IgD-negative memory B cell (primary cell): ENCODE measurements around the gene RASSF4. TPM values are rescaled to one million over a fixed set of nuclear protein-coding genes. Genes with fewer than 3 reads are reported as not detected.

Source experiments
- H3K27ac Mint-ChIP-seq, 3 donors: one replicate each; pipeline ENCODE4 v1.8.0; 2020 to 2022; ENCODE audit warnings: mild to moderate bottlenecking in 3 of 3, mixed read lengths in 3 of 3, moderate library complexity in 1 of 3
- H3K27me3 Mint-ChIP-seq: one replicate; pipeline ENCODE4 v1.8.0; 2021; ENCODE audit warnings: mixed read lengths
- H3K36me3 Mint-ChIP-seq: one replicate; pipeline ENCODE4 v1.8.0; 2020; ENCODE audit warnings: mild to moderate bottlenecking, mixed read lengths
- H3K4me1 Mint-ChIP-seq, 3 donors: one replicate each; pipeline ENCODE4 v1.8.0; 2020 to 2022; ENCODE audit warnings: mixed read lengths in 3 of 3, mild to moderate bottlenecking in 1 of 3
- H3K4me3 Mint-ChIP-seq, 4 donors: one replicate each; pipeline ENCODE4 v1.8.0; 2020 to 2022; ENCODE audit warnings: mild to moderate bottlenecking in 4 of 4, mixed read lengths in 4 of 4, moderate library complexity in 3 of 4
- H3K9me3 Mint-ChIP-seq, 3 donors: one replicate each; pipeline ENCODE4 v1.8.0; 2020 to 2021; ENCODE audit warnings: mixed read lengths in 3 of 3, mild to moderate bottlenecking in 1 of 3
- polyA plus RNA-seq: library from polyadenylated mRNA; unstranded; fragments of 300-500 nt; fragmentation: Illumina TruSeq; gene quantifications from one replicate; pipeline ENCODE4 v1.2.3, GENCODE V29; 2021

Gene RASSF4, protein sequence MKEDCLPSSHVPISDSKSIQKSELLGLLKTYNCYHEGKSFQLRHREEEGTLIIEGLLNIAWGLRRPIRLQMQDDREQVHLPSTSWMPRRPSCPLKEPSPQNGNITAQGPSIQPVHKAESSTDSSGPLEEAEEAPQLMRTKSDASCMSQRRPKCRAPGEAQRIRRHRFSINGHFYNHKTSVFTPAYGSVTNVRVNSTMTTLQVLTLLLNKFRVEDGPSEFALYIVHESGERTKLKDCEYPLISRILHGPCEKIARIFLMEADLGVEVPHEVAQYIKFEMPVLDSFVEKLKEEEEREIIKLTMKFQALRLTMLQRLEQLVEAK
- polyA plus RNA-seq, result 0.69 TPM

DNA sequence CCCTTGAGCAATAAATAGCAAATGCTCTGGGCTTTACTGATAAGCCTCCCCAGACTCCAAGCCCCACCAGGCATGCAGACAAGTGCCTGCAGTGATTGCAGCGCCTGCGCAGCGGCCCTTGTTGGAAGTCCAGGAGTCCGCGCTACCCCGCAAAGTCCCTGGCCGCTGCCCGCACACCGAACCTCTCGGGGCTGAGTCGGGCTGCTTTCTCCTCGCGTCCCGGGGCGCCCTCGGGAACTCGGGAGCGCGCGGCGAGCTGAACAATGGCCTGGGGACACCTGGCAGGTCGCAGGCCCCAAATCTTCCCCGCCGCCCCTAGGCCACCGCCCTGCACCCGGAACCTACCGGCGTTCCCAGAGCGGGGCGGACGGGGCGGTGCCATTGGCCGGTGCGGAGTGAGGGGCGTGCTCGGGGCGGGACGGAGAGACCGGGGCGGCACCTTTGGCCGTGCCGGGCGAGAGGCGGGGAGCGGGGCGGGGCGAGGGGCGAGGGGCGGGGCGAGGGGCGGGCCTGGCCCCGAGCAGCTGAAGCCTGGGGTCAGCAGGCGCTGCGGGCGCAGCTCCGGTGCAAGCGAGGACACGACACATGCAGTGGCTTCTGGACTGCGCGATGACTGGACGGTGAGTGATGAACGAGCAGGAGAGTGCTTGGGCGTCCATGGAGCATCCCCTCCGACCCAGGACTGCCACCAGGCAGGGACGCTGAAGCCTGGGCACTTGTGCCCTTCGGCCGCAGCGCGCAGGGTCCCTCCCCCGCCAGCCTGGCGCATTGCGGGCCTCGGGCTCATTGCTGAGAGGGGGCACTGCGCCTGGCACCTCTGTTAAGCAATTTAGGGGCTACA lies at the start of gene RASSF4:
Gene RASSF4, plus strand, starts transcription at position 556 of the 841 bp plus-strand sequence. CDS start 10,401 bp downstream, outside the sequence.
- H3K27ac Mint-ChIP-seq, result peak within 1 kb of the TSS; percentile 75 to 89 (median 76)
- H3K4me3 Mint-ChIP-seq, result peak within 1 kb of the TSS; percentile 87 to 97 (median 93)
- H3K4me1 Mint-ChIP-seq, result peaks cover 29 to 37% (median 30%) of the 10 kb centered on the region in 3 donors
- H3K27me3 Mint-ChIP-seq, result no peaks in the 10 kb centered on the region
- no peaks in the 10 kb centered on the region for H3K9me3 Mint-ChIP-seq
- peaks cover 6% of the 10 kb centered on the region for H3K36me3 Mint-ChIP-seq

DNA sequence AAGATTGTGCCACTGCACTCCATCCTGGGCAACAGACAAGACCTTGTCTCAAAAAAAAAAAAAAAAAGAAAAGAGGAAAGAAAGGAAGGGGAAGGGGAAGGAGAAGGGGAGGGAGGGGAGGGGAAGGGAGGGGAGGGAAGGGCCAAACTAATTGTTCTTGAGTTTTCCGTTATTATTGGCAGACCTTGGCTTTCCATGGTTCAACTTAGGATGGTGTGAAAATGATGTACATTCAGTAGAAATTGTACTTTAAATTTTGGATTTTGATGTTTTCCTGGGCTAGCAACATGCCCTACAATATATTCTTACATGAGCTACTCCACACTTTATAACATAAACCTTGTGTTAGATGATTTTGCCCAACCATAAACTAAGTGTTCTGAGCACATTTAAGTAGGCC lies 49.7 kb upstream of the RASSF4 start:
- Mint-ChIP-seq H3K36me3 (no peaks in the 10 kb centered on the region), H3K9me3 (no peaks in the 10 kb centered on the region), H3K27me3 (peaks cover 11% of the 10 kb centered on the region), H3K4me1 (peaks cover 0 to 7% (median 3%) of the 10 kb centered on the region in 3 donors), H3K4me3 (no peak overlapping the region), H3K27ac (no peak overlapping the region)

DNA sequence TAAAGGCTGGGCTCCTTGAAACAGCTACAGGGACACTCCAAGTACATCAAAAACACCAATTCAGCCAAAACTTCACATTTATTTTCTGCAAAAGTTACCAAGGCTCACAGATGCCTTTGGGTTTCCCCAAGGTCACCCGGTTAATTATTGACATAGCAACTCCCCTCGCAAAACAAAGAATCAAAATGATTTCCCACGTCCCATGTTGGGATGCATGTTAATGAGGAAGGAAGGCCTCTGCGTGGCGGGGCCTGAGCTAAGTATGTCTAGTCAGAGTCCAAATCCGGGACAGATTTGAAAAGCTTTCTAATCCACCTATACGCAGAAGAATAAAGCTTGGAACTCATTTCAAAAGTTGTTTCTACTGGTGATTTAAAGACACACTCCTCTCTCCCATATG lies 49.0 kb upstream of the RASSF4 start:
- Mint-ChIP-seq H3K36me3 (no peaks in the 10 kb centered on the region), H3K4me1 (peaks cover 0 to 7% (median 3%) of the 10 kb centered on the region in 3 donors), H3K9me3 (no peaks in the 10 kb centered on the region), H3K4me3 (no peak overlapping the region), H3K27me3 (peaks cover 11% of the 10 kb centered on the region), H3K27ac (no peak overlapping the region)

DNA sequence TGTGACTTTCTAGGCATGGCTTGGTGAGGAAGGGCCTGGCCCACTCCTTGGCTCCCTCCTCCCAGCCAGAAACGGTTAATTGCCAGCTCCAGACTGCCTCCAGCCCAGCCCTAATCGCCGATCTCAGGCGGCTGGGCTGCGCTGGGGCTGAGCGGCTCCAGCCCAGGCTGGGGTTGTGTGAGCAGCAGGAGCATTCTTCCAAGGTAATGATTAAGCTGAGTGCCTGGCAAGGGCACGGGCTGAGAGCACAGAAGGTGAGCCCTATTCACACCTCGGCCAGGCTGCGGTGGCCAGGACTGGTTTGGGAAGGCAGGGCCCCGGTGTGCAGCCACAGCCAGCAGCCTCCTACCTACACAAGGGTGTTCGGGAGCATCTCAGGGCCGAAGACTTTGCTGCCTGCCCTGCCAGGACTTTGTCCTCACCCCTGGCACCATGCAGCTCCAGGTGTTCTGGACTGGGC lies 48.5 kb upstream of the RASSF4 start, which contains the start of gene TMEM72:
Gene TMEM72, plus strand, starts transcription at position 257 of the 460 bp plus-strand sequence. Its CDS starts 176 bp downstream, at position 433.
- Mint-ChIP-seq H3K9me3 (no peaks in the 10 kb centered on the region), H3K4me3 (no peak within 1 kb of the TSS), H3K36me3 (no peaks in the 10 kb centered on the region), H3K27ac (no peak within 1 kb of the TSS), H3K27me3 (peaks cover 12% of the 10 kb centered on the region), H3K4me1 (peaks cover 0 to 7% (median 3%) of the 10 kb centered on the region in 3 donors)

DNA sequence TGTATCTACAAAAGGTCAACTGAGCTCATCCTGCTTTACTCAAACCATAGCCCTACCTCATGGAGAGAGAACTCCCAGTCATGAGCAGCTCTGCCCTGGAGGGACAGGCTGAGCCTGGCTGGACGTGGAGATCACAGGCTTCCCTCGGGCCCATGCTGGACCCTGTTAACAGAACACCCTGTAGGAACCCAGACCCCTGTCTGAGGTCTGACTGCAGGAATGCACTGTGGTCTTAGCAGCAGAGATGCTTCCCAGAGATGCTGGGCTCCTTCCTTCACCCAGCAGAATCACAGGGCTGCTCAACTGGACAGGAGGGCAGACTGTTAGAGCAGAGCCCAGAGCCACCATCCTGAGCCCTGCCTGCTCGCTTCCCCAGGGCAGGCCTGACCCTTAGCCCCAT lies 47.7 kb upstream of the RASSF4 start:
- Mint-ChIP-seq H3K9me3 (peaks cover 0 to under 1% (median 0%) of the 10 kb centered on the region in 3 donors), H3K36me3 (no peaks in the 10 kb centered on the region), H3K4me3 (no peak overlapping the region)

DNA sequence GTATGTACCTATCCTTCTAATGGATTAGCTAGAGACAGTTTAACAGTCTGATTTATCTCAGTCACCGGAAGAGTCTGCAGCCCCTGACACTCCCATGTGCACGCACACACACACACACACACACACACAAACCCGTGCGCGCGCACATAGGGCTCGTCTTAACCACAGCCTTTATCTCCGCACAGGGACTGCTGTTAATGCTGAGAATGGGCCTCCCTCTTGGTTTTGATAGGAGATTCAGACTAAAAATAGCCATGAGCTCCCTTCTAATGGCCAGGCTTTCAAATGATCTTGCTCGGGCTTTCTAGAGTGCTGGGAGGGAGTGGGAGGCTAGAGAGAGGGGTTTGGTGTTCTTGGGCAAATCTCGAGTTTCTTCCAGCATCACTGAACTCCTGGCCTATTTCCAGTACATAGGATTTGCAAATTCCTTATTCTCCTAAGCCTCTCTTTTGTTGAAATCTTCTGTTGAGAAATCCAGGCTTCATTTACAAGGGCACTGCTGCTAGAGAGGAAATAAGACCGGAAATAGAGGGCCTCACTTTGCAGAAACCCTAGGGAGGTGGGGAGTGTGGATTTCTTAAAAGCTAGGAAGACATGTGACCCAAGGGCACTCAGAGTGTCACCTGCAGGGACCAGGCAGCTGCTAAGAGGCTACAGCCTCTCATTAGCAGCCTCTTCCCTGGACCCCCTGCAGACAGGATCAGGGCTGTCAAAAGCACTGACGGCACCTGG lies 46.1 kb upstream of the RASSF4 start:
- H3K27ac Mint-ChIP-seq, result no peak overlapping the region
- H3K4me3 Mint-ChIP-seq, result no peak overlapping the region
- H3K9me3 Mint-ChIP-seq, result peaks cover 0 to 11% (median 0%) of the 10 kb centered on the region in 3 donors
- peaks cover 15% of the 10 kb centered on the region for H3K27me3 Mint-ChIP-seq
- H3K4me1 Mint-ChIP-seq, result peaks cover 0 to 7% (median 3%) of the 10 kb centered on the region in 3 donors
- no peaks in the 10 kb centered on the region for H3K36me3 Mint-ChIP-seq

More for the DNA sequence above, 47.7 kb upstream of the RASSF4 start:
- Mint-ChIP-seq H3K4me1 (peaks cover 0 to 7% (median 3%) of the 10 kb centered on the region in 3 donors), H3K27ac (no peak overlapping the region), H3K27me3 (peaks cover 14% of the 10 kb centered on the region)

DNA sequence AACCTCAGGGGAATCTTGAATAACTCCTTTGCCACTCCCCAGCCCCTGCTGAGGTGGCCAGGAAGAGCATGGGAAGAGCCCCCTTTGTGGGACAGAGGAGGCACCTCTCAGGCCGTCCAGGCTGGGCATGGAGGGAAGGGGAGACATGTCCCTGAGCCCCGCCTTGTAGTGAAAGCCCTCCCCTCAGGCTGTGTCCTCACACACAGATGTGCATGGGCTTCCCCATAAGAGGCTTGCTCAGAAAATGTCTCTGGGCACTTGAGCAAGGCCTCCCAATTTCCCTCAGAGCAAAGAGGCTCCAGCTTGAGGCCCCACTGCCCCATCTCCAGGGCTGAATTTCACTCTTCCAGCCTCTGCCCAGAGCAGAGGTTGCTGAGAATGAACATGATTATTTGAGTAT lies 44.7 kb upstream of the RASSF4 start:
- Mint-ChIP-seq H3K27ac (no peak overlapping the region), H3K27me3 (peaks cover 11% of the 10 kb centered on the region), H3K9me3 (peaks cover 0 to 11% (median 0%) of the 10 kb centered on the region in 3 donors)

DNA sequence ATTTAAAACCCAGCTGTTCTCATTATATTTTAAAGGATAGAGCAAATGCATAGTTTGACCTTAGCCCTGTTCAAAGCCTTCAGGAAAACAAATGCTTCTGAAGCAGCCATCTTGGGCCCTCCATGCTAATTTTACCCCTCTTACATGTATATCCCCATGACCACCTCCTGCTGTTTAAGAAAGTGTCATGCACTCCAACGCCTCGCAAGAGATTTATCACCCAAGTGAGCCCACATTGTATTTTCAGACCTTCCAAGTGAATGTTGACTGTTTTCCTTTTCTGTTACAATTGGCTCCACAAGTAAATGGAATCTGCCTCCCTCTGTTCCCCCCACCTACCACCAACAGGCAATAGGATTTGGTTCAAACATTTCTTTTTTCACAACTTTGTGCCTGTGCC lies 43.2 kb upstream of the RASSF4 start:
- Mint-ChIP-seq H3K36me3 (no peaks in the 10 kb centered on the region), H3K4me1 (peaks cover 0 to 7% (median 3%) of the 10 kb centered on the region in 3 donors), H3K4me3 (no peak overlapping the region), H3K27ac (no peak overlapping the region), H3K27me3 (peaks cover 14% of the 10 kb centered on the region), H3K9me3 (peaks cover 0 to 11% (median 0%) of the 10 kb centered on the region in 3 donors)

More for the DNA sequence above, 44.7 kb upstream of the RASSF4 start:
- Mint-ChIP-seq H3K36me3 (no peaks in the 10 kb centered on the region), H3K4me1 (peaks cover 0 to 7% (median 3%) of the 10 kb centered on the region in 3 donors), H3K4me3 (no peak overlapping the region)

DNA sequence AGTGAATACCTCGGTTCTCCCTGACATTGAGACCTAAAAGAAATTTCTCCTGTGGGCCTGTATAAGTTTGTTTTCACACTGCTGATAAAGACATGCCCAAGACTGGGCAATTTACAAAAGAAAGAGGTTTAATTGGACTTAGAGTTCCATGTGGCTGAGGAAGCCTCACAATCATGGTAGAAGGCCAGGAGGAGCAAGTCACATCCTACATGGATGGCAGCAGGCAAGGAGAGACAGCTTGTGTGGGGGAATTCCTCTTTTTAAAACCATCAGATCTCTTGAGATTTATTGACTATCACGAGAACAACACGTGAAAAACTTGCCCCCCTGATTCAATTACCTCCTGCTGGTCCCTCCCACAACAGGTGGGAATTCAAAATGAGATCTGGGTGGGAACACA lies 41.8 kb upstream of the RASSF4 start:
- Mint-ChIP-seq H3K27me3 (peaks cover 14% of the 10 kb centered on the region), H3K36me3 (no peaks in the 10 kb centered on the region), H3K27ac (no peak overlapping the region), H3K4me3 (no peak overlapping the region), H3K4me1 (peaks cover 0 to 7% (median 3%) of the 10 kb centered on the region in 3 donors), H3K9me3 (peaks cover 0 to 11% (median 0%) of the 10 kb centered on the region in 3 donors)

DNA sequence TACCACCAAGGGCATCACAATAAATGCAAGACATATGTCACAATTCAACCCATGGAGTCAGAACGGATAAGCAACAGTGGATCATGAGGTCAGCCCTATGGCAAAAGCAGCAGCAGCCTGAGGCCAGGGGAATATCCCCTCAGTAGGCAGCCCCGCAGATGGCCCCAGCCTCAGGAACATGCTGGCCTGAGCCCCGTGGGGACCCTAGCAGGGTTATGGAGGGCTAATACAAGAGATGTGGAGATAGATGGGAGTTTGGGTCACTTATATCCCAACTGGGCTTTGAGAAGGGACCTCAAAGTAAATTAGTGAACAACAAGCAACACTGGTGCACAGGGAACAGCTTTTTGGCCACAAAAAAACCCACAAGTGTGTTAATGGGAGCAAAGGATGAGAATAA lies 39.4 kb upstream of the RASSF4 start:
- Mint-ChIP-seq H3K4me1 (no peaks in the 10 kb centered on the region), H3K27me3 (peaks cover 14% of the 10 kb centered on the region), H3K27ac (no peak overlapping the region), H3K4me3 (no peak overlapping the region), H3K36me3 (no peaks in the 10 kb centered on the region), H3K9me3 (peaks cover 0 to 13% (median 0%) of the 10 kb centered on the region in 3 donors)

DNA sequence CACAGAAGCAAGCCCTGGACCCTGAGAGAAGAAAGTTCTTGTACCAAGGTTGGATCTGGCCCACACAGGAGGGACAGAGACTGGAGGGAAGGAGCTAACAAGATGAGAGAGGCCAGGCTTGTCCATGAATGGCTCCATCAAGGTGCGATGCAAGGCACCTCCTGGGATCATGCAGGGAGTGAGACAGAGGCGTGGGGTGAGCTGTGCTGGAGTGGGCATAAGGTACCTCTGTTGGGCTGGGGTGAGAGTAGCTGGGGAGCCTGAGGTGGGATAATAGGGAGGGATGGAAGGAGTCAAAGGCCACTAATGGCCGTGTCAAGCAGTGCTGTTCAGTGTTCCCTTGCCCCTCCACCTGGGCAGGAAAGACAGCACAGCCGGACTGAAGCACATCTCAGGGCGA lies 38.5 kb upstream of the RASSF4 start:
- H3K9me3 Mint-ChIP-seq, result peaks cover 0 to 13% (median 0%) of the 10 kb centered on the region in 3 donors
- no peak overlapping the region for H3K27ac Mint-ChIP-seq
- H3K27me3 Mint-ChIP-seq, result peaks cover 13% of the 10 kb centered on the region
- H3K4me1 Mint-ChIP-seq, result no peaks in the 10 kb centered on the region
- no peaks in the 10 kb centered on the region for H3K36me3 Mint-ChIP-seq
- no peak overlapping the region for H3K4me3 Mint-ChIP-seq

DNA sequence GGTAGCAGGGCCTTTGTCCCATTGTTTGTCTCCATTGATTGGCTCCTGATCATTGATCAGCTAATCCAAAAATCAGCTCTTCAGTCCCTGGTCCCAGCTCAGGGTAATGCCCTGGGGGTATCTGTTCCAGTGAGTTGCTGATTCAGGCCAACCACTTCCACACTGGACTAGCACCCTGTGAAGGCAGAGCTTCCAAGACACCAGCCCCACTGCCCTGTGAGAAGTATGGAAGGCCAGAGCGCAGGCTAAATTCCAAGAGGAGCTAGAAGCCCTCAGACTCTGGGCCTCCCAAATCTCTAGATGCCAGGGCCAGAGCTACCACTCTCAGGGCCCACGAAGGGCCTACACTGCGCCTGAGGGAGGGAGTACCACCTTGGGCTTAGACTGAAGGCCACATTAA lies 38.1 kb upstream of the RASSF4 start:
- Mint-ChIP-seq H3K4me1 (no peaks in the 10 kb centered on the region), H3K9me3 (peaks cover 0 to 13% (median 0%) of the 10 kb centered on the region in 3 donors), H3K4me3 (no peak overlapping the region), H3K27me3 (peaks cover 13% of the 10 kb centered on the region), H3K27ac (no peak overlapping the region), H3K36me3 (no peaks in the 10 kb centered on the region)

DNA sequence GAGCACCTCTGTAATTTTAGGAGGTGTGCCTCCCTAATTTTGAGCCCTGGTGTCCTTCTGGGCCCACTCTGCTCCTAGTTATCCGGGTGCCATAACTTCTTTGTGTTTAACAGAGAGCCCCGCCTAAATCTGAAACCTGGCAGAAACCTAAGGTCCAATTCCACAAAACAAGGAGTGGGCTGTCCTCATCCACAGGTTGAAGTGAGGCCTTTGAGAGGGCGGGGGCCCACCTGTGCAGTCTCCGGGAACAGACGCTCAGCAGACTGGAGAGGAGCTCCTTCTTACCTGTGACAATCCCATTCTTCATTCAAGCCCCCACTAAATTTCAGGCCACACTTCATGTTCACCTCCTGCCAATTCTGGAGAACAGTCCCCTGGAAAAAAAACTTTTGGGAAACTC lies 37.6 kb upstream of the RASSF4 start:
- H3K4me1 Mint-ChIP-seq, result no peaks in the 10 kb centered on the region
- H3K9me3 Mint-ChIP-seq, result peaks cover 0 to 12% (median 0%) of the 10 kb centered on the region in 3 donors

DNA sequence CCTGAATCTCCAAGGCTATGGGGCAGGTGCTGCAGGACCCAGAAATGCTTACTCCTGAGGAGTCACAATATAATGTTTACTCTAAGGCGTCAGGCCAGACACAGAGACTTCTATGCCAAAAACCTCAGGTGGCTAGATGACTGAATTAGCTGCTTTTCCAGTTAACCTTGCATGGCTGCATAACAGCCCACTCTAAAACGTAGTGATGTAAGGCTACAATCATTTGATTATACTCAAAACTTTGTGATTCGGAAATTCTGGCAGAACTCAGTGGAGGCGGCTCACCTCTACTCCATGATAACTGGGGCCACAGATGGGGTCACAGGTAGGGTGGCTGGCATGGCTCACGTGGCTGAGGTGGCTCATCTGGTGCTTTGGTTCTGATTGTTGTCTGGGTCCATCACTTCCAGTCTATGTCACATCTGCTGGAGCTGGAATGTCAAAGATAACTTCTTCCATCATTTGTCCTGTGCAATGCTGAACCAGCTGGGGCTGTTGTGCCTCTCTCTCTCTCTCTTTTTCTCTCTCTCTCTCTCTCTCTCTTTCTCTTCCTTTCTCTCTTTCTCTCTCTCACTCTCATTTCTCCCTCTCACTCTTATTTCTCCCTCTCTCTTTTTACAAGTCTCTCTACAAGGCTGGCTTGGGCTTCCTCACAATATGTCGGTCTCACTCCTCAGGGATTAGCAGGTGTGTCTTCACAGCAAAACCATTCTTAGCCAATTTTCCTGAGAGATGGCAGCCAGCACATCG lies 36.6 kb upstream of the RASSF4 start:
- Mint-ChIP-seq H3K9me3 (peaks cover 0 to 3% (median 0%) of the 10 kb centered on the region in 3 donors), H3K27me3 (peaks cover 3% of the 10 kb centered on the region), H3K4me3 (no peak overlapping the region), H3K4me1 (no peaks in the 10 kb centered on the region), H3K27ac (no peak overlapping the region), H3K36me3 (no peaks in the 10 kb centered on the region)

More for the DNA sequence above, 37.6 kb upstream of the RASSF4 start:
- Mint-ChIP-seq H3K4me3 (no peak overlapping the region), H3K27me3 (peaks cover 10% of the 10 kb centered on the region), H3K36me3 (no peaks in the 10 kb centered on the region), H3K27ac (no peak overlapping the region)
